AG04450 (cell line): ENCODE results near the gene PKDCC. TPM values are rescaled to one million over a fixed set of nuclear protein-coding genes. Genes with fewer than 3 reads are reported as not detected.
A peak's percentile ranks its signal among the peaks of the same experiment; 100 is the strongest.
"Not testable (repeated sequence)": the region's sequence is repeated elsewhere in the genome, so short reads cannot be mapped to it uniquely, and the experiment has no call there.

ENCODE experiments used
- CTCF ChIA-PET: fragments of 300-600, 350-600 bp; formaldehyde crosslinking; extraction: SDS; loops from one replicate; lab custom pipeline; 2022; ENCODE audit warnings: antibody characterized with exemption, inconsistent platforms; lab: Charles Lee
- POLR2A ChIA-PET: fragments of 350-600 bp; formaldehyde crosslinking; extraction: SDS; loops from one replicate; lab custom pipeline; 2021; ENCODE audit warnings: antibody characterized with exemption, inconsistent platforms; lab: Yijun Ruan, JAX
- DNase-seq: peaks from one replicate; pipeline ENCODE4 v3.0.0-alpha.2; 2011; ENCODE audit warnings: low read depth, low spot score
- H3K27ac ChIP-seq: one replicate; pipeline ENCODE4 v1.5.1; 2012; ENCODE audit warnings: low read depth, low read length, control low read depth
- H3K27me3 ChIP-seq: one replicate; pipeline ENCODE4 v1.6.0; 2012; ENCODE audit warnings: low read length; ENCODE audit not compliant: control insufficient read depth, insufficient read depth
- H3K4me3 ChIP-seq: 2 replicates; pipeline ENCODE4 v1.5.1; 2011; ENCODE audit warnings: mild to moderate bottlenecking, low read depth, low read length, control low read depth
- H3K9me3 ChIP-seq: 2 replicates; pipeline ENCODE4 v1.5.1; 2012; ENCODE audit warnings: low read length; ENCODE audit not compliant: control insufficient read depth, insufficient read depth
- polyA plus RNA-seq: library from polyadenylated mRNA; depleted of rRNA; stranded (reverse); fragments of >200 nt; gene quantifications from 2 replicates; pipeline ENCODE4 v1.2.3, GENCODE V29; 2011
- TF ChIP-seq, protein P1 (sequence below): IDR thresholded peaks from 2 replicates; pipeline ENCODE4 v1.5.1; 2011; ENCODE audit warnings: low read depth, low read length, control low read depth, inconsistent platforms

The PKDCC gene
- polyA plus RNA-seq, 1 experiment, result 87.0 TPM

GRCh38 chr2:42064417-42064942, 16.7 kb downstream of the PKDCC start:
- POLR2A ChIA-PET, result interaction anchor here (0.6 to 2.8 kb wide), 9 partner anchors 11 to 1952 kb away, joined by 3 to 27 read pairs (median 7); partner anchors contain the start of gene PKDCC
- CTCF ChIA-PET, result interaction anchor here (0.6 to 2.7 kb wide), 3 partner anchors 194 to 224 kb away, joined by 3 to 17 read pairs (median 4); no protein-coding TSS in a partner anchor

DNA sequence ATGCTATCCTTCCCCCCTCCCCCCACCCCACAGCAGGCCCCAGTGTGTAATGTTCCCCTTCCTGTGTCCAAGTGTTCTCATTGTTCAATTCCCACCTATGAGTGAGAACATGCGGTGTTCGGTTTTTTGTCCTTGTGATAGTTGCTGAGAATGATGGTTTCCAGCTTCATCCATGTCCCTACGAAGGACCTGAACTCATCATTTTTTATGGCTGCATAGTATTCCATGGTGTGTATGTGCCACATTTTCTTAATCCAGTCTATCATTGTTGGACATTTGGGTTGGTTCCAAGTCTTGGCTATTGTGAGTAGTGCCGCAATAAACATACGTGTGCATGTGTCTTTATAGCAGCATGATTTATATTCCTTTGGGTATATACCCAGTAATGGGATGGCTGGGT, 17.9 kb downstream of the PKDCC start:
- H3K27ac ChIP-seq, H3K27me3 ChIP-seq, H3K9me3 ChIP-seq, POLR2A ChIA-PET, H3K4me3 ChIP-seq, DNase-seq: not testable (repeated sequence)
- CTCF ChIA-PET, result interaction anchor here (1.3 kb wide), 1 partner anchor 213 kb away, joined by 4 read pairs; no protein-coding TSS in a partner anchor

More at GRCh38 chr2:42064417-42064942, 16.7 kb downstream of the PKDCC start:
- TF ChIP-seq, protein P1, sequence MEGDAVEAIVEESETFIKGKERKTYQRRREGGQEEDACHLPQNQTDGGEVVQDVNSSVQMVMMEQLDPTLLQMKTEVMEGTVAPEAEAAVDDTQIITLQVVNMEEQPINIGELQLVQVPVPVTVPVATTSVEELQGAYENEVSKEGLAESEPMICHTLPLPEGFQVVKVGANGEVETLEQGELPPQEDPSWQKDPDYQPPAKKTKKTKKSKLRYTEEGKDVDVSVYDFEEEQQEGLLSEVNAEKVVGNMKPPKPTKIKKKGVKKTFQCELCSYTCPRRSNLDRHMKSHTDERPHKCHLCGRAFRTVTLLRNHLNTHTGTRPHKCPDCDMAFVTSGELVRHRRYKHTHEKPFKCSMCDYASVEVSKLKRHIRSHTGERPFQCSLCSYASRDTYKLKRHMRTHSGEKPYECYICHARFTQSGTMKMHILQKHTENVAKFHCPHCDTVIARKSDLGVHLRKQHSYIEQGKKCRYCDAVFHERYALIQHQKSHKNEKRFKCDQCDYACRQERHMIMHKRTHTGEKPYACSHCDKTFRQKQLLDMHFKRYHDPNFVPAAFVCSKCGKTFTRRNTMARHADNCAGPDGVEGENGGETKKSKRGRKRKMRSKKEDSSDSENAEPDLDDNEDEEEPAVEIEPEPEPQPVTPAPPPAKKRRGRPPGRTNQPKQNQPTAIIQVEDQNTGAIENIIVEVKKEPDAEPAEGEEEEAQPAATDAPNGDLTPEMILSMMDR, result no peak
- Histone ChIP-seq H3K4me3 (no peak overlapping the region), H3K27me3 (no peaks in the 10 kb centered on the region), H3K27ac (peak overlapping the region; percentile 90), H3K9me3 (no peaks in the 10 kb centered on the region)
- peak; percentile 87 for DNase-seq

GRCh38 chr2:42067001-42067400, 19.2 kb downstream of the PKDCC start:
- CTCF ChIA-PET, result interaction anchor here (1.0 to 1.7 kb wide), 2 partner anchors 24 to 197 kb away, joined by 5 to 8 read pairs; no protein-coding TSS in a partner anchor

GRCh38 chr2:42067521-42067920, 19.7 kb downstream of the PKDCC start:
- Histone ChIP-seq H3K27ac (no peak overlapping the region), H3K4me3 (no peak overlapping the region), H3K9me3 (no peaks in the 10 kb centered on the region), H3K27me3 (no peaks in the 10 kb centered on the region)
- TF ChIP-seq, protein P1, result no peak
- ChIA-PET CTCF (interaction anchor here (1.0 to 1.7 kb wide), 2 partner anchors 23 to 198 kb away, joined by 5 to 8 read pairs; no protein-coding TSS in a partner anchor), POLR2A (interaction anchor here (1.0 to 1.3 kb wide), 2 partner anchors 14 to 16 kb away, joined by 3 to 4 read pairs; no protein-coding TSS in a partner anchor)
- DNase-seq, result no peak

More at GRCh38 chr2:42067001-42067400, 19.2 kb downstream of the PKDCC start:
- H3K9me3 ChIP-seq, DNase-seq, POLR2A ChIA-PET, H3K4me3 ChIP-seq, H3K27ac ChIP-seq, H3K27me3 ChIP-seq: not testable (repeated sequence)

GRCh38 chr2:42068571-42069178, 20.9 kb downstream of the PKDCC start:
- TF ChIP-seq, protein P1, result no peak
- POLR2A ChIA-PET, result interaction anchor here (0.5 to 1.3 kb wide), 5 partner anchors 9 to 122 kb away, joined by 3 to 4 read pairs (median 3); partner anchors contain the start of gene PKDCC
- H3K27me3 ChIP-seq, result no peaks in the 10 kb centered on the region
- no peak for DNase-seq
- CTCF ChIA-PET, result interaction anchor here (1.6 kb wide), 1 partner anchor 215 kb away, joined by 6 read pairs; no protein-coding TSS in a partner anchor
- H3K4me3 ChIP-seq, result no peak overlapping the region
- no peak overlapping the region for H3K27ac ChIP-seq
- H3K9me3 ChIP-seq, result no peaks in the 10 kb centered on the region; the same call in 1 of the 2 replicates
